D721Med (cell line): Measurements from ENCODE around the gene AUTS2.
A peak's percentile ranks its signal among the peaks of the same experiment; 100 is the strongest.
"Not testable (repeated sequence)": the region's sequence is repeated elsewhere in the genome, so short reads cannot be mapped to it uniquely, and the experiment has no call there.

Source experiments
- DNase-seq: peaks from one replicate; pipeline ENCODE4 v3.0.0; 2011; ENCODE audit warnings: low spot score; ENCODE audit not compliant: insufficient read length
- FAIRE-seq: peaks from 2 replicates; lab custom pipeline; 2011; peaks lifted over from hg19 to GRCh38; lab: Jason Lieb, UNC
- CTCF ChIP-seq: IDR thresholded peaks from 2 replicates; pipeline ENCODE4 v1.5.1; 2012; ENCODE audit warnings: mild to moderate bottlenecking, control low read depth; ENCODE audit not compliant: insufficient read depth; ENCODE audit errors: missing control alignments

AUTS2 gene

GRCh38 chr7:70271617-70272081, 673.4 kb downstream of the AUTS2 start:
- DNase-seq (no peak), FAIRE-seq (peak; percentile 93)
- TF ChIP-seq CTCF = no peak

- FAIRE-seq = peak; percentile 25
- not testable (repeated sequence) for DNase-seq
Observed at GRCh38 chr7:70275570-70275969, 677.3 kb downstream of the AUTS2 start.

GRCh38 chr7:70285187-70285586, 686.9 kb downstream of the AUTS2 start:
- DNase-seq (no peak), FAIRE-seq (no peak)
- no peak for TF ChIP-seq CTCF

GRCh38 chr7:70285854-70286253, 687.6 kb downstream of the AUTS2 start:
- FAIRE-seq = no peak
- no peak for TF ChIP-seq CTCF
- DNase-seq = no peak

- TF ChIP-seq CTCF = no peak
- no peak for DNase-seq
- no peak for FAIRE-seq
Observed at GRCh38 chr7:70288781-70289456, 690.6 kb downstream of the AUTS2 start.

GRCh38 chr7:70292716-70293115, 694.4 kb downstream of the AUTS2 start:
- FAIRE-seq = peak; percentile 77
- TF ChIP-seq CTCF = no peak
- no peak for DNase-seq

- no peak for DNase-seq
- FAIRE-seq = peak; percentile 38
- no peak for TF ChIP-seq CTCF
Observed at GRCh38 chr7:70294211-70294911, 696.1 kb downstream of the AUTS2 start.
